ENCODE results near the gene LPIN2. TPM values are rescaled to one million over a fixed set of nuclear protein-coding genes. Genes with fewer than 3 reads are reported as not detected.

The LPIN2 gene
- total and polyA plus RNA-seq, 2 of the 13 experiments (the other 11 are each of a cell fraction or from before 2014, with no cell fraction given): 46.0 to 119 TPM

- no peak for TF ChIP-seq ARID3A (IDR thresholded peaks at IDR 0.05; ENCODE audit: low read depth, low read length)
- TF ChIP-seq ZNF782 (CRISPR knock-in tag; IDR thresholded peaks at IDR 0.05; ENCODE audit: borderline replicate concordance): no peak
- TF ChIP-seq MTF2 (CRISPR knock-in tag; IDR thresholded peaks at IDR 0.05; ENCODE audit: borderline replicate concordance): no peak
- no peak for TF ChIP-seq BCLAF1 (IDR thresholded peaks at IDR 0.05)
- no peak for TF ChIP-seq ZNF30 (CRISPR knock-in tag; IDR thresholded peaks at IDR 0.05)
- peak; percentile 48 for TF ChIP-seq SKI (IDR thresholded peaks at IDR 0.05; ENCODE audit: partially characterized antibody)
- no peak for TF ChIP-seq ZNF512B (CRISPR knock-in tag; IDR thresholded peaks at IDR 0.05; ENCODE audit: borderline replicate concordance)
- no peak for TF ChIP-seq NRL (CRISPR knock-in tag; IDR thresholded peaks at IDR 0.05; ENCODE audit: borderline replicate concordance)
- no peak for TF ChIP-seq HNRNPL (IDR thresholded peaks at IDR 0.05; ENCODE audit: low read depth, low read length)
- TF ChIP-seq MED13 (CRISPR knock-in tag; IDR thresholded peaks at IDR 0.05): no peak
- no peak for TF ChIP-seq SMYD3 (CRISPR knock-in tag; IDR thresholded peaks at IDR 0.05)
- no peak for TF ChIP-seq HNRNPLL (IDR thresholded peaks at IDR 0.05; ENCODE audit: low read depth, low read length, poor library complexity, severe bottlenecking)
- no peak for TF ChIP-seq KDM4B (CRISPR knock-in tag; IDR thresholded peaks at IDR 0.05)
- TF ChIP-seq FOXO4 (CRISPR knock-in tag; conservative IDR thresholded peaks at IDR 0.05): no peak
- TF ChIP-seq NCOR1 (IDR thresholded peaks at IDR 0.05; ENCODE audit: borderline replicate concordance, low read length): peak; percentile 12; the same call in 1 of the 2 replicates
- 0 out of 4 replicates have a peak, but pooled peaks of 1 of the 2 experiments have one; percentile 43 for TF ChIP-seq KLF16 (CRISPR knock-in tag; IDR thresholded peaks at IDR 0.05)
- no peak for TF ChIP-seq POGK (CRISPR knock-in tag; conservative IDR thresholded peaks at IDR 0.05)
These were observed 45.6 kb upstream of the LPIN2 start (continued) for GRCh38 chr18:3058328-3059191.

Data from HepG2 (cell line).